Coronary artery (tissue), 2 donors: Measurements from ENCODE around the gene PREX1.
A peak's percentile ranks its signal among the peaks of the same experiment; 100 is the strongest.

ENCODE experiments used
- DNase-seq: peaks from one replicate; pipeline ENCODE4 v3.0.0-alpha.2; 2017; ENCODE audit warnings: low spot score
- H3K27ac ChIP-seq, 2 donors: fragments of 200-600 bp; sonication (generic); one replicate each; pipeline ENCODE4 v1.5.1; 2016 to 2019
- H3K4me3 ChIP-seq: fragments of 200-600 bp; sonication (generic); 2 replicates; pipeline ENCODE4 v1.5.1; 2016; ENCODE audit warnings: mild to moderate bottlenecking, moderate library complexity
- TF ChIP-seq, protein P1 (sequence below): fragments of 200-600 bp; sonication (generic); IDR thresholded peaks from one replicate; pipeline ENCODE4 v1.5.1; 2019; ENCODE audit warnings: antibody characterized with exemption

The PREX1 gene

DNA sequence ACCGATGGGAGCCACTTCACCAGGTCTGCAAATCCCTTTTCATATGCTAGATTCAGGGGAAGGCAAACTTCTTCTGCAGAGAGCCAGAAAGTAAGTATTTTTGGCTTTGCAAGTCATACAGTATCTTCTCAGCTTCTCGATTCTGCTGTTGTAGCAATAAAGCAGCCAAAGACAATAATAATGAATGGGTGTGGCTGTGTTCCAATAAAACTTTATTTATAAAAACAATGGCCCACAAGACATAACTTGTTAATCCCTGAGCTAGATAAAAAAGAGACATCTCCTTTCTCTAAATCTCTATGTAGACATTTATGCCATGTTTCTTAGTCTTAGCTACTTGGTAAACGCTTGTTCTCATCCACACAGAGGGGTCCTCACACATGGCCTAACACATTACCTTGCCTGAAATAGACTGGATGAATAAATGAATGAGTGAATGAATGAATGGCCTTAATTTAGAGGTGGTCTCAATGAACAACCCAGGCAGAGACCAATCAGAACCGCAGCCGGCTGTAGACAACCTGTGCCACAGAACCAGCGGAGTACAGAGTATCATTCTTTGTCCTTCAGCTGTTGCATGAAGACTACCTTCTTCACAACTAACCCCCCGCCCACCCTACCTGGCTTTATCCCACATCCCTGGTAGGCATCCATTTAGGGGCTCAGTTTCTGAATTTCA is 13.5 kb upstream of the PREX1 start:
- TF ChIP-seq, protein P1, sequence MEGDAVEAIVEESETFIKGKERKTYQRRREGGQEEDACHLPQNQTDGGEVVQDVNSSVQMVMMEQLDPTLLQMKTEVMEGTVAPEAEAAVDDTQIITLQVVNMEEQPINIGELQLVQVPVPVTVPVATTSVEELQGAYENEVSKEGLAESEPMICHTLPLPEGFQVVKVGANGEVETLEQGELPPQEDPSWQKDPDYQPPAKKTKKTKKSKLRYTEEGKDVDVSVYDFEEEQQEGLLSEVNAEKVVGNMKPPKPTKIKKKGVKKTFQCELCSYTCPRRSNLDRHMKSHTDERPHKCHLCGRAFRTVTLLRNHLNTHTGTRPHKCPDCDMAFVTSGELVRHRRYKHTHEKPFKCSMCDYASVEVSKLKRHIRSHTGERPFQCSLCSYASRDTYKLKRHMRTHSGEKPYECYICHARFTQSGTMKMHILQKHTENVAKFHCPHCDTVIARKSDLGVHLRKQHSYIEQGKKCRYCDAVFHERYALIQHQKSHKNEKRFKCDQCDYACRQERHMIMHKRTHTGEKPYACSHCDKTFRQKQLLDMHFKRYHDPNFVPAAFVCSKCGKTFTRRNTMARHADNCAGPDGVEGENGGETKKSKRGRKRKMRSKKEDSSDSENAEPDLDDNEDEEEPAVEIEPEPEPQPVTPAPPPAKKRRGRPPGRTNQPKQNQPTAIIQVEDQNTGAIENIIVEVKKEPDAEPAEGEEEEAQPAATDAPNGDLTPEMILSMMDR: no peak
- H3K4me3 ChIP-seq: no peak overlapping the region
- H3K27ac ChIP-seq: no peak overlapping the region
- no peak for DNase-seq

DNA sequence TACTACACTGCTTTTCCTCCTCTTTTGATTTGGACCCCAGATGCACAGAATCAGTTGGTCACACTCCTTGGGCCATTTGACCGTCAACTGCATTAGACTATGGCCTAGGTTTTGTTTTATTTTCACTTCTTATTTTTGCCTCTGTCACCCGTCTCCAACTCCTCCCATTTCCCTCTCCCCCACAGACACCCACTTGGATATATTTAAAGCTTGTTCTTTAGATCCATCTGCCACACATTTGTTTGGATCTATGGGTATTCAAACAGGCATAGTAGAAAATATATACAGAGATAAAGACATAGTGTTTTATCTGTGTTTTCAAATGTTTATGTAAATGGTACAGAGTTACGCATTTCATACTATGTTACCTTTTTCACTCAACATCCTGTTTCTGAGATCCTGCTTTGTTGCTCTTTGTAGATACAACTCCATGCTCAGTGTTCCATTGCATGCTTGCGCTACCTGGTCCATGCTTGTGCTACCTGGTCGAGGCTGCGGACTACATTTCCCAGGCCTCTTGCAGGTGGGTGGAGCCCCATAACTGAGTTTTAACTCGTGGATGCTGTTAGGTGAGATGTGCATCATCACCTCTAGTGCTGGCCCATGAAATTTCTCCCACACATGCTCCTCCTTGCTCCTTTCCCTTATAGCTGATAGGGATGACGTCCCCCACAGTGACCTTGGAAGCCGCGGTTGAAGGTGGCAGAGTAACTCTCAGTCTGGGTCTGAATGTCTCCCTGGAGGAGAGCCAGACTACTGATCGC is 11.5 kb upstream of the PREX1 start:
- DNase-seq: no peak
- Histone ChIP-seq H3K27ac (no peak overlapping the region), H3K4me3 (no peak overlapping the region)
- TF ChIP-seq, protein P1: no peak

DNA sequence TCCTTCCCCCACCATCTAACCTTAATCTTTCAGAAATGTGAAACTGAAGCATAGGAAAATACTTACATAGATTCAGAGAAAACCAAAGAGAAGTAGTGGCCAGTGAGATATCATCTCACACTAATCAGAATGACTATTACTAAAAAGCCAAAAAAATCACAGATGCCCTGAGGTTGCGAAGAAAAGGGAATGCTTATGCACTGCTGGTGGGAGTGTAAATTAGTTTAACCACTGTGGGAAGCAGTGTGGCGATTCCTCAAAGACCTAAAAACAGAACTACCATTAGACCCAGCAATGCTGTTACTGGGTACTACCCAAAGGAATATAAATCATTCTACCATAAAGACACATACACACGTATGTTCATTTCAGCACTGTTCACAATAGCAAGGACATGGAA is 9.2 kb upstream of the PREX1 start:
- Histone ChIP-seq H3K4me3 (no peak overlapping the region), H3K27ac (no peak overlapping the region)
- no peak for DNase-seq
- TF ChIP-seq, protein P1: no peak

DNA sequence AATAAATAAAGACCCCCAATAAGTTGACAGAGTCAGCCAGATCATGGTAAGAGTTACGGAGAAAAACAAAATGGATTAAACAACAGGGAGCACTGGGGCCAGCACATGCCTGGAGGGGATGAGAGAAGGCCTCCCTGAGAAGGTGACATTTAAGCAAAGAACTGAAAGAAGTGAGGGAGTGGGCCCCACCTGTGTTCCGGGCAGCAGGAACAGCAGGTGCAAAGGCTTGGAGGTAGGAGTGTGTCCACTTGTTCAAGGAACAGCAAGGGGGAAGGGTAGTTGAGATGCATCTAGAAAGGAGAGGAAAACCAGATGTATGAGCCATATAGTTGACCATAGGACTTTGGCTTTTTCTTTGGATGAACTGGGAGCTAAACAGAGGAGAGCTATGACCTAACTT is 7.6 kb upstream of the PREX1 start:
- Histone ChIP-seq H3K4me3 (no peak overlapping the region), H3K27ac (no peak overlapping the region)
- DNase-seq: peak; percentile 52
- TF ChIP-seq, protein P1: no peak

DNA sequence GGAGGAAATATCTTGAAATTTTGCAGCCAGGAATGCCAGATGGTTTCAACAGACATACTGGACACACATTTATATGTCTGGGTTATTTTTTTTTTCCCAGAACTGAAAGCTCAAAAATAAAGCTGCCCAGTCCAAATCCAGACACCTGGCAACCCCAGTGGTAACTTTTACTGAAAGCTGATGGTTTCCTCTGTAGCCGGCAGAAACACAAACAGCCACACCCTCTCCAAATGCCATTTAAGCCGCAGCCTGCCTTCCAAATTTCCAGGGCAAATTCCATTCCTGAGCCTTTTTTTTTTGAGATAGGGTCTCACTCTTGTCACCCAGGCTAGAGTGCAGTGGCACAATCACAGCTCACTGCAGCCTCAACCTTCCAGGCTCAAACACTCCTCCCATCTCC is 6.5 kb upstream of the PREX1 start:
- TF ChIP-seq, protein P1: no peak
- Histone ChIP-seq H3K4me3 (no peak overlapping the region), H3K27ac (no peak overlapping the region)
- DNase-seq: no peak

DNA sequence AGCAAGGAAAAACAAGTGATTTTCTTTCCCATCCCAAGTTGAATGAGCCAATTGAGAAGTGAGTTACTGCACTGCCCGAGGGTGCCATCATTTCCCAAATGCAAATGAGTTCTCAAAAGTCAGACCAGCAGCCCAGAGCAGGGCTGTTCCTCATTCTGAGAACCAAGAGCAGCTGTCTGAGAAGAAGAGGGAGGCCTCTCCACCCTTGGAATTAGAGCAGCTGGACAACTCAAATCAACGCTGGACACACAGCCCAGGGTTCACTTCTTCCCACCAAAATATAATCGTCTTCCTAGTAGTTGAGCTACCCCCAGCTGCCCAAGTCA is 4.6 kb upstream of the PREX1 start:
- Histone ChIP-seq H3K4me3 (no peak overlapping the region), H3K27ac (peak overlapping the region in 1 of 2 donors; percentile 75)
- DNase-seq: peak; percentile 46
- TF ChIP-seq, protein P1: no peak
